HL-60 (cell line): ENCODE data around the gene ACOXL.

ENCODE experiments used
- CTCF ChIP-seq: IDR thresholded peaks from one replicate; pipeline ENCODE4 v1.5.1; 2011; ENCODE audit warnings: low read length, control low read depth, inconsistent platforms; ENCODE audit not compliant: insufficient read depth
- GABPA ChIP-seq: IDR thresholded peaks from 2 replicates; pipeline ENCODE4 v1.6.1; 2012; ENCODE audit warnings: low read depth
- POLR2AphosphoS5 ChIP-seq: IDR thresholded peaks from 2 replicates; pipeline ENCODE4 v1.6.1; 2012; ENCODE audit warnings: low read depth
- REST ChIP-seq: IDR thresholded peaks from 2 replicates; pipeline ENCODE4 v1.6.1; 2012; ENCODE audit warnings: low read depth; ENCODE audit not compliant: insufficient replicate concordance
- SPI1 ChIP-seq: IDR thresholded peaks from 2 replicates; pipeline ENCODE4 v1.6.1; 2012; ENCODE audit warnings: low read depth, mild to moderate bottlenecking, borderline replicate concordance

- TF ChIP-seq CTCF (peak; percentile 3), POLR2AphosphoS5 (no peak), GABPA (no peak), REST (peak; percentile 69), SPI1 (peak; percentile 55; the same call in 1 of the 2 replicates)
Observed at GRCh38 chr2:110818767-110819481, 86.6 kb downstream of the ACOXL start.
